LNCaP clone FGC (cell line): Measurements from ENCODE around the gene MYO9B.
A peak's percentile ranks its signal among the peaks of the same experiment; 100 is the strongest.

Experiments used
- DNase-seq: peaks from one replicate; pipeline ENCODE4 v3.0.0-alpha.2; 2011; ENCODE audit warnings: low read depth
- H3K4me3 ChIP-seq: 2 replicates; pipeline ENCODE4 v1.5.1; 2011; ENCODE audit warnings: mild to moderate bottlenecking, low read depth, low read length, control low read depth
- CTCF ChIP-seq: IDR thresholded peaks from 2 replicates; pipeline ENCODE4 v1.5.1; 2012; ENCODE audit warnings: mild to moderate bottlenecking; ENCODE audit not compliant: control insufficient read depth, insufficient read depth; ENCODE audit errors: extremely low read depth

MYO9B gene

GRCh38 chr19:17196610-17197009, 121.0 kb downstream of the MYO9B start:
- H3K4me3 ChIP-seq = no peak overlapping the region
- TF ChIP-seq CTCF = no peak
- DNase-seq = no peak

- H3K4me3 ChIP-seq = no peak overlapping the region
- no peak for DNase-seq
- TF ChIP-seq CTCF = no peak
Observed at GRCh38 chr19:17197666-17198065, 122.1 kb downstream of the MYO9B start.

- H3K4me3 ChIP-seq = no peak overlapping the region
- TF ChIP-seq CTCF = no peak
- DNase-seq = no peak
Observed at GRCh38 chr19:17200408-17201079, 125.0 kb downstream of the MYO9B start.

- no peak overlapping the region for H3K4me3 ChIP-seq
- DNase-seq = no peak
- no peak for TF ChIP-seq CTCF
Observed at GRCh38 chr19:17202249-17202648, 126.7 kb downstream of the MYO9B start.

- no peak for TF ChIP-seq CTCF
- no peak overlapping the region for H3K4me3 ChIP-seq
- no peak for DNase-seq
Observed at GRCh38 chr19:17202713-17203112, 127.1 kb downstream of the MYO9B start.

- peak; percentile 56 for TF ChIP-seq CTCF
- peak; percentile 30 for DNase-seq
Observed at GRCh38 chr19:17205237-17206140, 129.9 kb downstream of the MYO9B start.

More at GRCh38 chr19:17205237-17206140, 129.9 kb downstream of the MYO9B start:
- no peak overlapping the region for H3K4me3 ChIP-seq
